Bronchial epithelial cell (primary cell): ENCODE measurements around the gene STH. TPM values are rescaled to one million over a fixed set of nuclear protein-coding genes. Genes with fewer than 3 reads are reported as not detected.

Experiments
- DNase-seq: peaks from one replicate; pipeline ENCODE4 v3.0.0-alpha.2; 2010; ENCODE audit warnings: low read depth
- FAIRE-seq: peaks from 2 replicates; lab custom pipeline; 2011; peaks lifted over from hg19 to GRCh38; lab: Jason Lieb, UNC
- H3K27me3 ChIP-seq: 2 replicates; pipeline ENCODE4 v1.5.1; 2011; ENCODE audit warnings: low read length; ENCODE audit not compliant: control insufficient read depth, insufficient read depth
- H3K36me3 ChIP-seq: 2 replicates; pipeline ENCODE4 v1.5.1; 2011; ENCODE audit warnings: low read length; ENCODE audit not compliant: control insufficient read depth, insufficient read depth
- H3K4me3 ChIP-seq: 2 replicates; pipeline ENCODE4 v1.5.1; 2011; ENCODE audit warnings: mild to moderate bottlenecking, low read depth, low read length, control low read depth
- CTCF ChIP-seq: IDR thresholded peaks from 2 replicates; pipeline ENCODE4 v1.5.1; 2011; ENCODE audit warnings: mild to moderate bottlenecking, moderate library complexity, low read length, control low read depth, inconsistent platforms; ENCODE audit not compliant: insufficient read depth, severe bottlenecking
- total RNA-seq: library from RNA; depleted of rRNA; stranded (reverse); fragments of >200 nt; gene quantifications from 2 replicates; pipeline ENCODE4 v1.2.1, GENCODE V29; 2014

STH gene
- total RNA-seq, 1 donor from 2014 or later, result not detected

- no peaks in the 10 kb centered on the region for H3K27me3 ChIP-seq
- TF ChIP-seq CTCF, result no peak
- FAIRE-seq (no peak), DNase-seq (no peak)
- H3K36me3 ChIP-seq, result peaks cover 43% of the 10 kb centered on the region
- no peak overlapping the region for H3K4me3 ChIP-seq
Measured at GRCh38 chr17:46038414-46038813, 39.4 kb downstream of the STH start.

DNA sequence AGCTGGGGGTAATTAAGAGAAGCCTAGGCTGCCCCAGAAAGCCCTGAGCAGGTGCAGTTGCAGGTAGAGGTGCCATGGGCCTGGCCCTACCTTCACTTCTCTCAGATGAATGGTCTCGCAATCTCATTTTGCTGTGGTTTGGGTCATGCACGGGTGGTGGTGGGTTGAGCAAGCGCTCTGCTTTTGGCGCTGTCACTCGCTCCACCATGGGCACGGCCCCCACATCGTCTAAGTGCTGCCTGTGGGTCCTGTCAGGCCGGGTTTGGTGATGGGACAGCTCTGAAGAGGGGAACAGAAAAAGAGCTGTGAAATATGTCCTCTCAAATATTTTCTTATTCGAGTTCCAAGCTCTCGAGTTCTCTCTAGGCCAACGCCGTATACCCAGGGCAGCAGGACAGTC, 39.9 kb downstream of the STH start:
- no peak for TF ChIP-seq CTCF
- Histone ChIP-seq H3K4me3 (no peak overlapping the region), H3K36me3 (peaks cover 40% of the 10 kb centered on the region), H3K27me3 (no peaks in the 10 kb centered on the region)
- no peak for FAIRE-seq
- DNase-seq, result no peak

DNA sequence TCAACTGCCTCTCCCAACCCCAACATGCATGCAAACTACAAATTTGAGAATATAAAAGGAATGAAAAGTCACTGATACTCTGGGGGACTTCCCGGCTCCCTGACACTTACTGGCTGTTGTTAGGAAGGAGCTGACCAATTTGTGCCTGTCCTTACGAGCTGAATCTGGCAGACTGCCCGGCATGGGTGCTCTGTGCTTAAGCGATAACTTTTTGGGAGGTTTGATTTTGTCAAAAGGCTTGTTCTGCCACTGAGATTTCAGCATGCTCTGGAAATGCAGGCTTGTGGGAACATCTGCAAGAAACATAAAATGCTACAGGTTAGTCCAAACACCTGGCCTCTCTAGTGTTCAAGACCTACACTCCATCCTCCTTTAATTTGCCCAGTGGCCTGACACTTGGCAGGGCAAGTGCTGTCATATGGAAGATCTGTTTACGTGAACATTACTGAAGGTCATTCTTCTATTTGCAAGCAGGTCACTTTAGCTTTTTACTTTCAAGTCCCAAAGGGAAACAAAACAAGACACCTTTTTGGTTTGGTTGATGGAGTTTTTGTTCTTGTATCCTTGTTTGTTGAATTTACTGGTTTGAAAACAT, 40.6 kb downstream of the STH start:
- FAIRE-seq (no peak), DNase-seq (no peak)
- Histone ChIP-seq H3K36me3 (peaks cover 39% of the 10 kb centered on the region), H3K4me3 (no peak overlapping the region), H3K27me3 (no peaks in the 10 kb centered on the region)
- no peak for TF ChIP-seq CTCF

DNA sequence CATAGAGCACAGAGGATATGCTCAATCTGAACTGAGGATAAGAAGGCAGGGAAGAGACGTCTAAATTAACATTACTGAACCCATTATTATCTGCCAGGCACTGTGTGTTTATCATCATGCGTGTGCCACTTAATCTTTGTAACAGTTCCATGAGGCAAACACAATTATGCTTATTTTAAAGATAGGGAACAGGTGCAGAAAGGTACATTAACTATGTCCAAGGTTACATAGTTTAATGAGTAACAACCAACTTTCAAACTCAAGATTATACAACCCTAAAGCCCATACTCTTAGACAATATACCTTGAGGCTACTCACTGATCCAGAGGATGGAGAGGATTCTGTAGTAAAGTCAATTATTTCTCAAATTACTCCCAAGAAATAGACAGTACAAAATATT, 43.2 kb downstream of the STH start:
- TF ChIP-seq CTCF, result no peak
- Histone ChIP-seq H3K4me3 (no peak overlapping the region), H3K27me3 (no peaks in the 10 kb centered on the region), H3K36me3 (peaks cover 36% of the 10 kb centered on the region)
- FAIRE-seq (no peak), DNase-seq (no peak)

GRCh38 chr17:46042925-46043324, 43.9 kb downstream of the STH start:
- DNase-seq, result no peak
- TF ChIP-seq CTCF, result no peak
- H3K4me3 ChIP-seq, result no peak overlapping the region
- H3K36me3 ChIP-seq, result peaks cover 33% of the 10 kb centered on the region
- no peaks in the 10 kb centered on the region for H3K27me3 ChIP-seq
- FAIRE-seq, result no peak

GRCh38 chr17:46043606-46044005, 44.6 kb downstream of the STH start:
- Histone ChIP-seq H3K36me3 (peaks cover 27% of the 10 kb centered on the region), H3K27me3 (no peaks in the 10 kb centered on the region), H3K4me3 (no peak overlapping the region)
- FAIRE-seq (no peak), DNase-seq (no peak)
- no peak for TF ChIP-seq CTCF
